ENCODE measurements around the gene SLN.

DNA sequence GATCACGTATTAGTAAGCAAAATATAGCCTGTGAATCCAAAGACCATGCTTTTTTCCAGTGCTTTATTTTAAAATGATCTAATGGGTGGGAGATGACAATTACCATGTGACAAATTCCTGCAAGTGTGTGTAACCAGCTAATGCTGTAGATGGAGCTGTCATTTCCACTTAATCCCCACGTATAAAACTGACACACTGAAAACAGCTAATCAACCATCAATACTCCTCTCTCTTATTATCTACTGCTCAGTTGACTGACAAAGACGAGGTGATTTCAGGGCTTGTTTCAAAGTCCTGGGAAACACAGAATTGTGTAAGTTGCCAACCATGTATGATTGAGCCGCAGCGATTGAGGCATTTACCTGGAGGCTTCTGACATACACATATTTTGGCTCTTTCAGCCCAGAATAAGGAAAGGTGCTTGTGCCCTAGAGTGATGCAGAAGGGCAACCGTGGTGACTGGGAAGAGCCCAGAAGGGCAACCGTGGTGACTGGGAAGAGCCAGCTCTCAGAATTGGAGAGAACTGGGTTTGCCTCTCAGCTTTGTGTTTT lies 9.7 kb downstream of the SLN start:
- TF ChIP-seq YY1 (IDR thresholded peaks at IDR 0.05; ENCODE audit: insufficient read depth, insufficient read length): no peak
- TF ChIP-seq ZNF274 (IDR thresholded peaks at IDR 0.05; ENCODE audit: low read depth, low read length): no peak
- TF ChIP-seq SUZ12 (IDR thresholded peaks at IDR 0.05; ENCODE audit: extremely low read depth, insufficient read depth, insufficient read length): no peak

Data from NT2/D1 (cell line).